B cell (primary cell): Measurements from ENCODE around the gene COL9A3. TPM values are rescaled to one million over a fixed set of nuclear protein-coding genes. Genes with fewer than 3 reads are reported as not detected.

Source experiments
- ATAC-seq: fragments of 200-7000 bp; cut with Tn5 transposase; one replicate; pipeline ENCODE4 v1.10.0; 2021; ENCODE audit warnings: low read depth, mild to moderate bottlenecking, moderate number of reproducible peaks, moderate library complexity
- CTCF ChIA-PET: fragments of 350-600 bp; sonication (Branson Sonifier 250); formaldehyde crosslinking; loops from one replicate; lab custom pipeline; 2021; ENCODE audit warnings: antibody characterized with exemption, inconsistent platforms; lab: Charles Lee
- POLR2A ChIA-PET: fragments of 350-600 bp; sonication (Branson Sonifier 250); formaldehyde crosslinking; loops from one replicate; lab custom pipeline; 2021; ENCODE audit warnings: antibody characterized with exemption; lab: Charles Lee
- DNase-seq: peaks from one replicate; pipeline ENCODE4 v3.0.0; 2013
- H2AFZ ChIP-seq: 2 replicates; pipeline ENCODE4 v1.6.1; 2012; ENCODE audit warnings: mild to moderate bottlenecking, low read depth, low read length; ENCODE audit not compliant: insufficient read depth, poor library complexity, severe bottlenecking
- H3K27ac ChIP-seq, 2 donors: 1 replicate in 1 of 2; 2 replicates in 1 of 2; pipeline ENCODE4 v1.5.1; 2012 to 2013; ENCODE audit warnings: low read length in 2 of 2, mild to moderate bottlenecking in 2 of 2, moderate library complexity in 1 of 2
- H3K27me3 ChIP-seq, 4 experiments: fragments of 200-600 bp in 1 of 4; sonication (generic) in 1 of 4; replicated peaks in 1 of 4; 1 replicate in 2 of 4; 2 replicates in 2 of 4; pipeline versions ENCODE4 v1.6.1 to v1.7.0; 2013 to 2016; ENCODE audit warnings: low read length in 3 of 4, mild to moderate bottlenecking in 2 of 4, mixed read lengths in 1 of 4, moderate library complexity in 1 of 4; ENCODE audit not compliant: insufficient read depth in 4 of 4, control insufficient read depth in 3 of 4; ENCODE audit errors: control extremely low read depth in 1 of 4
- H3K36me3 ChIP-seq, 2 experiments: replicated peaks in 1 of 2; 1 replicate in 1 of 2; 2 replicates in 1 of 2; pipeline versions ENCODE4 v1.6.1 to v1.7.1; 2013; ENCODE audit warnings: low read length in 1 of 2; ENCODE audit not compliant: insufficient read depth in 2 of 2, control insufficient read depth in 1 of 2; ENCODE audit errors: control extremely low read depth in 1 of 2, extremely low read depth in 1 of 2
- H3K4me1 ChIP-seq, 2 donors: fragments of 200-600 bp in 1 of 2; sonication (generic) in 1 of 2; 1 replicate in 1 of 2; 2 replicates in 1 of 2; pipeline versions ENCODE4 v1.5.1 to v1.6.1; 2013 to 2017; ENCODE audit warnings: low read length in 2 of 2; ENCODE audit not compliant: control insufficient read depth in 2 of 2, insufficient read depth in 2 of 2
- H3K4me2 ChIP-seq: replicated peaks from 2 replicates; pipeline ENCODE3; 2012; ENCODE audit warnings: mild to moderate bottlenecking, low read depth, low read length; ENCODE audit not compliant: poor library complexity, severe bottlenecking
- H3K4me3 ChIP-seq, 5 experiments: fragments of 200-600 bp in 1 of 5; sonication (generic) in 1 of 5; 1 replicate in 3 of 5; 2 replicates in 2 of 5; pipeline versions ENCODE4 v1.5.1 to v1.7.0; 2011 to 2016; ENCODE audit warnings: low read length in 4 of 5, mild to moderate bottlenecking in 4 of 5, low read depth in 2 of 5, control low read depth in 1 of 5, moderate library complexity in 1 of 5; ENCODE audit not compliant: insufficient read depth in 1 of 5; ENCODE audit errors: control extremely low read depth in 1 of 5, extremely low read depth in 1 of 5
- H3K79me2 ChIP-seq: fragments of 200-600 bp; sonication (generic); one replicate; pipeline ENCODE4 v1.6.0; 2016; ENCODE audit warnings: low read length; ENCODE audit not compliant: control insufficient read depth, insufficient read depth
- H3K9ac ChIP-seq: fragments of 200-600 bp; sonication (generic); 2 replicates; pipeline ENCODE4 v1.6.1; 2017; ENCODE audit warnings: mild to moderate bottlenecking, low read length, moderate library complexity
- H3K9me3 ChIP-seq, 3 donors: one replicate each; pipeline versions ENCODE4 v1.6.1 to v1.7.1; 2013; ENCODE audit warnings: low read length in 2 of 3; ENCODE audit not compliant: control insufficient read depth in 2 of 3, insufficient read depth in 1 of 3; ENCODE audit errors: control extremely low read depth in 1 of 3
- H4K20me1 ChIP-seq: 2 replicates; pipeline ENCODE4 v1.6.0; 2012; ENCODE audit warnings: mild to moderate bottlenecking, low read length; ENCODE audit not compliant: insufficient read depth, control insufficient read depth, poor library complexity, severe bottlenecking
- H3K27ac Mint-ChIP-seq: one replicate; pipeline ENCODE4 v1.8.0; 2021; ENCODE audit warnings: mixed read lengths
- H3K27me3 Mint-ChIP-seq: one replicate; pipeline ENCODE4 v1.8.0; 2021; ENCODE audit warnings: mixed read lengths
- H3K4me1 Mint-ChIP-seq: one replicate; pipeline ENCODE4 v1.8.0; 2021; ENCODE audit warnings: mixed read lengths
- H3K4me3 Mint-ChIP-seq: one replicate; pipeline ENCODE4 v1.8.0; 2021; ENCODE audit warnings: mixed read lengths
- H3K9me3 Mint-ChIP-seq: one replicate; pipeline ENCODE4 v1.8.0; 2022; ENCODE audit warnings: mixed read lengths; ENCODE audit not compliant: insufficient read depth
- EZH2 ChIP-seq: IDR thresholded peaks from 2 replicates; pipeline ENCODE4 v1.6.1; 2012; ENCODE audit warnings: borderline replicate concordance, low read depth, mild to moderate bottlenecking, moderate library complexity, low read length; ENCODE audit not compliant: insufficient read depth, poor library complexity, severe bottlenecking
- WGBS: methylation state at CpG from one replicate; pipeline ENCODE4 v1.1.5; 2013; ENCODE audit warnings: missing lambda C conversion rate; ENCODE audit not compliant: insufficient coverage; 5-methylcytosine and 5-hydroxymethylcytosine counted together
- intact Hi-C: fragments of 100-400 bp; cut with micrococcal nuclease; formaldehyde crosslinking; loops from one replicate; pipeline ENCODE4 v1.10.0; 2022
- polyA plus RNA-seq: library from polyadenylated mRNA; depleted of rRNA; stranded (reverse); fragments of >200 nt; gene quantifications from 2 replicates; pipeline ENCODE4 v1.2.3, GENCODE V29; 2012
- total RNA-seq, 2 donors: library from RNA; stranded (reverse); fragments of 120-200 nt in 1 of 2; gene quantifications; 1 replicate in 1 of 2; 2 replicates in 1 of 2; pipeline versions ENCODE4 v1.2.3 to v1.2.4, GENCODE V29; 2013 to 2022
- TF ChIP-seq, protein P1 (sequence below): fragments of 200-600 bp; IDR thresholded peaks from one replicate; pipeline ENCODE4 v1.8.0; 2022; ENCODE audit warnings: antibody characterized with exemption, mild to moderate bottlenecking

The COL9A3 gene
- total and polyA plus RNA-seq, 2 donors (not counting 1 experiment from before 2014, with no cell fraction given): 10.7 to 96.3 TPM

DNA sequence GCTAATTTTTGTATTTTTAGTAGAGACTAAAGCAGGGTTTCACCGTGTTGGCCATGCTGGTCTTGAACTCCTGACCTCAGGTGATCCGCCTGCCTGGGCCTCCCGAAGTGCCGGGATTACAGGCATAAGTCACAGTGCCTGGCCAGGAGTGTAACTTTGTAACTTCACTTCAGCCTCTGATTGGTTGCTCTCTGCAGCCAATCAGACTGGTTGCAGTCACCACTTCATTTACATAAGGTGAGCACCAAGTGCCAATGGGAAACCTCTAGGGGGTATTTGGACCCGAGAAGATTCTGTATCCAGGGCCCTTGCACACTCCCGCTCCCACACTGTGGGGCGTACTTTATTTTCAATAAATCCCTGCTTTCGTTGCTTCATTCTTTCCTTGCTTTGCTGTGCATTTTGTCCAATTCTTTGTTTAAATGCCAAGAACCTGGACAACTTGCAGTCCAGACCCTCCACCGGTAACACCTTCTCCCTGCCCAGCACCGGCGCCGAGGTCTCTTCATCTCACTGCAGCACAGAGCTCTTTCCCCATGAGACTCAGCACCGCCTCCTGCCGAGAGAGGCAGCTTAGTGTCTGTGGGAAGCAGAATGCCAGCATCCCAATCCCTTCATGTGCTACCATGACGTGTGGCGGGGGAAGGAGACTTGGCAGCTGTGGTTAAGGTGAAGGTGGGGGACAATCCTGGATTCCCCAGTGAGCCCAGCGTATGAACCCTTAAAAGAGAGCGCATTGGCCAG is 34.5 kb upstream of the COL9A3 start:
- H3K27me3 ChIP-seq: no peaks in the 10 kb centered on the region
- H3K4me3 ChIP-seq: no peak overlapping the region
- Mint-ChIP-seq H3K27me3 (no peaks in the 10 kb centered on the region), H3K9me3 (no peaks in the 10 kb centered on the region), H3K27ac (no peak overlapping the region), H3K4me3 (no peak overlapping the region), H3K4me1 (peaks cover 4% of the 10 kb centered on the region)
- ChIA-PET CTCF (interaction anchor here (1.5 kb wide), 1 partner anchor 9 kb away, joined by 5 read pairs; no protein-coding TSS in a partner anchor), POLR2A (interaction anchor here (0.6 kb wide), 1 partner anchor 153 kb away, joined by 3 read pairs; no protein-coding TSS in a partner anchor)
- WGBS: 78% methylated on average over 18 of the region's 18 CpGs
- no peak for TF ChIP-seq EZH2
- TF ChIP-seq, protein P1, sequence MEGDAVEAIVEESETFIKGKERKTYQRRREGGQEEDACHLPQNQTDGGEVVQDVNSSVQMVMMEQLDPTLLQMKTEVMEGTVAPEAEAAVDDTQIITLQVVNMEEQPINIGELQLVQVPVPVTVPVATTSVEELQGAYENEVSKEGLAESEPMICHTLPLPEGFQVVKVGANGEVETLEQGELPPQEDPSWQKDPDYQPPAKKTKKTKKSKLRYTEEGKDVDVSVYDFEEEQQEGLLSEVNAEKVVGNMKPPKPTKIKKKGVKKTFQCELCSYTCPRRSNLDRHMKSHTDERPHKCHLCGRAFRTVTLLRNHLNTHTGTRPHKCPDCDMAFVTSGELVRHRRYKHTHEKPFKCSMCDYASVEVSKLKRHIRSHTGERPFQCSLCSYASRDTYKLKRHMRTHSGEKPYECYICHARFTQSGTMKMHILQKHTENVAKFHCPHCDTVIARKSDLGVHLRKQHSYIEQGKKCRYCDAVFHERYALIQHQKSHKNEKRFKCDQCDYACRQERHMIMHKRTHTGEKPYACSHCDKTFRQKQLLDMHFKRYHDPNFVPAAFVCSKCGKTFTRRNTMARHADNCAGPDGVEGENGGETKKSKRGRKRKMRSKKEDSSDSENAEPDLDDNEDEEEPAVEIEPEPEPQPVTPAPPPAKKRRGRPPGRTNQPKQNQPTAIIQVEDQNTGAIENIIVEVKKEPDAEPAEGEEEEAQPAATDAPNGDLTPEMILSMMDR: no peak
- no peak overlapping the region for H2AFZ ChIP-seq
- ATAC-seq (no peak), DNase-seq (no peak)
- no peaks in the 10 kb centered on the region for H3K79me2 ChIP-seq
- H3K36me3 ChIP-seq: no peaks in the 10 kb centered on the region
- intact Hi-C loops: no loop called here
- no peak overlapping the region for H3K9ac ChIP-seq
- H3K4me2 ChIP-seq: no peak overlapping the region
- H3K4me1 ChIP-seq: peaks cover under 1% of the 10 kb centered on the region in 2 donors
- H4K20me1 ChIP-seq: no peaks in the 10 kb centered on the region
- no peak overlapping the region for H3K27ac ChIP-seq
- H3K9me3 ChIP-seq: peaks cover 0 to 5% (median 0%) of the 10 kb centered on the region in 3 donors

DNA sequence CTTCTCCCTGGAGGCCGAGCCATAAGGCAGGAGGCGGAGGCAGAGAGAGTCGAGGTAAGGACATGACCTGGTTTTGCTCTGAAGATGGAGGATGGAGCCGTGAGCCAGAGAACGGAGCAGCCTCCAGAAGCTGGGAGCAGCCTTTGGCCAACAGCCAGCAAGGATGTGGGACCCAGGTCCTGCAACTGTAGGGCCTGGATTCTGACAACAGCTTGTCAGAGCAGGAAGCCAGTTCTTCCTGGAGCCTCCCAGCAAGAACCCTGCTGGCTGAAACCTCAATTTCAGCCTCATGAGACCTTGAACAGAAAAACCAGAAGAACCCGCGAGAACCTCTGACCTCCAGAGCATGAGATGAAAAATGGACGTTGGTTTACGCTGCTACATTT is 34.0 kb upstream of the COL9A3 start:
- Histone ChIP-seq H3K36me3 (no peaks in the 10 kb centered on the region), H3K4me1 (no peaks in the 10 kb centered on the region), H4K20me1 (no peaks in the 10 kb centered on the region), H3K27me3 (no peaks in the 10 kb centered on the region), H3K9ac (no peak overlapping the region), H2AFZ (no peak overlapping the region), H3K4me3 (no peak overlapping the region), H3K9me3 (no peaks in the 10 kb centered on the region), H3K4me2 (no peak overlapping the region), H3K79me2 (no peaks in the 10 kb centered on the region), H3K27ac (no peak overlapping the region)
- Mint-ChIP-seq H3K4me1 (peaks cover 4% of the 10 kb centered on the region), H3K4me3 (no peak overlapping the region), H3K27me3 (no peaks in the 10 kb centered on the region), H3K27ac (no peak overlapping the region), H3K9me3 (no peaks in the 10 kb centered on the region)
- DNase-seq (no peak), ATAC-seq (no peak)
- TF ChIP-seq EZH2: no peak
- TF ChIP-seq, protein P1: no peak
- CTCF ChIA-PET: interaction anchor here (1.5 kb wide), 1 partner anchor 8 kb away, joined by 5 read pairs; no protein-coding TSS in a partner anchor
- POLR2A ChIA-PET: interaction anchor here (0.6 kb wide), 1 partner anchor 154 kb away, joined by 3 read pairs; no protein-coding TSS in a partner anchor
- WGBS: 38% methylated on average over 9 of the region's 9 CpGs
- intact Hi-C loops: no loop called here
